GM18907 (cell line): ENCODE results near the gene IGSF9.
A peak's percentile ranks its signal among the peaks of the same experiment; 100 is the strongest.
"Not testable (repeated sequence)": the region's sequence is repeated elsewhere in the genome, so short reads cannot be mapped to it uniquely, and the experiment has no call there.

Experiments used
- ATAC-seq: cut with Tn5 transposase; IDR thresholded peaks from one replicate; pipeline ENCODE4 v1.9.1; 2021; ENCODE audit warnings: mild to moderate bottlenecking, moderate library complexity; ENCODE audit not compliant: unreplicated experiment

The IGSF9 gene

GRCh38 chr1:159921251-159921650 lies 24.2 kb downstream of the IGSF9 start:
- peak; percentile 24 for ATAC-seq

GRCh38 chr1:159920651-159921050 lies 24.8 kb downstream of the IGSF9 start:
- no peak for ATAC-seq

- no peak for ATAC-seq
Observed at GRCh38 chr1:159920202-159920601, 25.2 kb downstream of the IGSF9 start.

GRCh38 chr1:159919236-159919865 lies 26.1 kb downstream of the IGSF9 start:
- ATAC-seq = no peak

GRCh38 chr1:159918352-159919200 lies 26.8 kb downstream of the IGSF9 start:
- no peak for ATAC-seq

DNA sequence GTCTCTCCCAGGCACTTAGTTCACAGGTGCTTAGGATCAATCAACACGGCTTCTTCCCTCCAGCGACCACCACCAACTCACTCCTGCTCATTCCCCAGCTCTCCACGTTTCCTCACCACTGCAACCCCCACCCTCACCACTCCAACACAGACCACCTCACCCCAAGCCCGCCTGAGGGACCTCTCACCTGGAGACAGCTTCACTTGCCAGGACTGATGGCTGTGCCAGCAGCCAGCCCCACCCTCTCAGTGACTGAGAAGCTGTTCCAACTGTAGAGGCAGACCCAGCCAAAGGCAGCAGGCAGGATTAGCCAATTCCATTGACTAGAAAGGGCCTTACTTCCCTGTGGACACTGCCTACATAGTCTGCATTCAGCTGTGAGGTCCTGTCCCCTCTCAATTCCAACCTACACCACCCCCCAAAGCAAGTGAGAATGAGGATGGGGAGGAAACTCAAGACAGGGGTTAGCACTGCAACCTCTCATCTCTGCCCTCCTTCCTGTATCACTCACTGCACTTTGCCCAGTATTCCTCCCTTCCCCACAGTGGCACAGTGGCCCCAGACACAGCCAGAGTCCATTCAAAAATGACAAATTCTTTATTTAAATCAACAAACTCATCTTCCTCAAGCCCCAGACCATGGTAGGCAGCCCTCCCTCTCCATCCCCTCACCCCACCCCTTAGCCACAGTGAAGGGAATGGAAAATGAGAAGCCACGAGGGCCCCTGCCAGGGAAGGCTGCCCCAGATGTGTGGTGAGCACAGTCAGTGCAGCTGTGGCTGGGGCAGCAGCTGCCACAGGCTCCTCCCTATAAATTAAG lies 27.7 kb downstream of the IGSF9 start:
- ATAC-seq = no peak

- no peak for ATAC-seq
Observed at GRCh38 chr1:159916242-159917051, 29.0 kb downstream of the IGSF9 start.

GRCh38 chr1:159915571-159916241 lies 29.7 kb downstream of the IGSF9 start:
- no peak for ATAC-seq

- ATAC-seq = no peak
Observed at GRCh38 chr1:159914252-159915018, 31.0 kb downstream of the IGSF9 start.

DNA sequence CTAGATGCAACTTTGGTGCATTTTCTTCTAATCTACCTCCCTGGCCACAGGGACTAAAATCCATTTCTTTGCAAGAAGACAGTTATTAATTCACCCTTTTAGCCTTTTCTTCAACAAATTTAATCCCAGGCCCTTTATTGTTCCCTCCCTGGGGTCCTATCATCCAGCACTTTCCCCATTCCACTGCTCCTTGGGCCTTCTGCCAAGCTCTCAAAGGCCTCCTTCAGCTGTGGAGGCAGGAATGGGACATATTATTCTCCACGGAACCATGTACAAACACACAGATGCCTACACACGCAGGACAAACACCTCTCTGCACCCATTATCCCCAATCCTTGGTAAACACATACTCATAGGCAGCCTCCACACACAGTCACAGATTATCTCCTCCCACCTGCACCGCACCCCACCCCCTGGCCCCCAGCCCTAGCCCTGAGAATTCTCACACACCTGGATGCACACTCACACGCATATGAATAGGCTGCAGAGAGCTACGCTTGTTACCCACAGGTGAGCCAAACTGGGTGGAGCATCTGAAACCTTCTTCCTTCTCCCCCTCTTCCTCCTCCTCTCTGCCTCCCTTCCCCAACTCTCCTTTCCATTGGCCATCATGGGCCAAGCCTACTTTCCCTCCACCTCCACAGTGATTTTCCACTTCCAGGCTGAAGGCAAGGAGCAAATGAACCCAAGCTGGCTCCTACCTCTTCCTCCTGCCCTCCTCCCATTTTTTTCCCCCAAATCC lies 31.8 kb downstream of the IGSF9 start:
- no peak for ATAC-seq

GRCh38 chr1:159911326-159912070 lies 33.9 kb downstream of the IGSF9 start:
- no peak for ATAC-seq

- ATAC-seq = no peak
Observed at GRCh38 chr1:159908031-159908940, 37.1 kb downstream of the IGSF9 start.

GRCh38 chr1:159906960-159907359 lies 38.5 kb downstream of the IGSF9 start:
- ATAC-seq = no peak

- ATAC-seq = not testable (repeated sequence)
Observed at GRCh38 chr1:159904036-159904435, 41.4 kb downstream of the IGSF9 start.

GRCh38 chr1:159902541-159902940 lies 42.9 kb downstream of the IGSF9 start:
- ATAC-seq = no peak

DNA sequence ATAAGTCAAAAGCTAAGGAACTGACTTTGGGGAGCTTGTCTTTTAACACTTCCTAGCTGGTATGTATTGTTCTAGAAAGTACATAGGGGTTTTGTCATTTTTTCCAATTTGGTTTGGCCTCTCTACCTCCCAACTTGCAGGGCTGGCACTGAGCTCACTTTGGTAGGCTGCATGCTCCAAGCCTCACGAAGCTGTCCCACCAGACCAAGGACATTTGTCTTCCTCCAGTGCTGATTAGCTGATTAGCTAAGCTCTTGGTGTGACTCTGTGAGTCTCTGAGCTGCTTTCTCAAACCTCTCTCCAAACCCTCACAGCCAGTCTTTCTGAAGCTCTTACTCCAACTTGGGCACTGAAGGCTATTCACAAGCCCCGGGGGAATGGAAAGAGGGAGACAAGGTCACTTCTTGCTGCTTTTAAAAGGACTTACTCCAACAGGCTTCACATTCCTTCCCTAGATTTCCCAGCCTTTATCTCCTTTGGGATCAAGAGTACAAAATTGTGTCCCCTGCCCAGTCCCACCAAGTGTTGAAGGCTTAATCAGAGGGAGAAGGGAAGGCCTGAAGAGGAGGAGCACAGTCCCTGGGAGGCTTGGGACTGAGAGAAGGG lies 44.6 kb downstream of the IGSF9 start:
- no peak for ATAC-seq
